Fibroblast of skin of abdomen (primary cell): ENCODE results near the gene CBLN2. TPM values are rescaled to one million over a fixed set of nuclear protein-coding genes. Genes with fewer than 3 reads are reported as not detected.
A peak's percentile ranks its signal among the peaks of the same experiment; 100 is the strongest.

Experiments
- DNase-seq: peaks from one replicate; pipeline ENCODE4 v3.0.0-alpha.2; 2013
- polyA plus RNA-seq, 2 experiments: library from polyadenylated mRNA; unstranded; fragments of 120-200 nt; gene quantifications; one replicate each; pipeline ENCODE4 v1.2.1, GENCODE V29; 2013; ENCODE audit not compliant: insufficient read length in 2 of 2

The CBLN2 gene
- polyA plus RNA-seq (2013, experiment 1 of 2; ENCODE audit: insufficient read length): not detected
- polyA plus RNA-seq (2013, experiment 2 of 2; ENCODE audit: insufficient read length): 0.07 TPM

- peak; percentile 65 for DNase-seq
Measured at GRCh38 chr18:72544092-72544886, at the start of gene CBLN2. Gene CBLN2, minus strand, starts transcription at chr18:72544342. Its CDS starts 2,182 bp downstream, at chr18:72542160.

GRCh38 chr18:72588360-72588759, 44.2 kb upstream of the CBLN2 start:
- DNase-seq: no peak

GRCh38 chr18:72584787-72585186, 40.6 kb upstream of the CBLN2 start:
- no peak for DNase-seq

- no peak for DNase-seq
Measured at GRCh38 chr18:72581976-72582375, 37.8 kb upstream of the CBLN2 start.

- DNase-seq: no peak
Measured at GRCh38 chr18:72572896-72573295, 28.8 kb upstream of the CBLN2 start.

GRCh38 chr18:72566290-72566689, 22.1 kb upstream of the CBLN2 start:
- no peak for DNase-seq

- no peak for DNase-seq
Measured at GRCh38 chr18:72555968-72556367, 11.8 kb upstream of the CBLN2 start.

GRCh38 chr18:72555101-72555500, 11.0 kb upstream of the CBLN2 start:
- no peak for DNase-seq

GRCh38 chr18:72543357-72544055, 636 bp downstream of the CBLN2 start:
- no peak for DNase-seq

GRCh38 chr18:72542984-72543356, 1.2 kb downstream of the CBLN2 start:
- no peak for DNase-seq

GRCh38 chr18:72542342-72542741, 1.8 kb downstream of the CBLN2 start:
- no peak for DNase-seq

GRCh38 chr18:72541871-72542332, 2.2 kb downstream of the CBLN2 start:
- no peak for DNase-seq

GRCh38 chr18:72539901-72540300, 4.2 kb downstream of the CBLN2 start:
- no peak for DNase-seq

- DNase-seq: no peak
Measured at GRCh38 chr18:72530622-72531021, 13.5 kb downstream of the CBLN2 start.

GRCh38 chr18:72504866-72505265, 39.3 kb downstream of the CBLN2 start:
- DNase-seq: no peak

- no peak for DNase-seq
Measured at GRCh38 chr18:72502671-72503431, 41.3 kb downstream of the CBLN2 start.

- no peak for DNase-seq
Measured at GRCh38 chr18:72492497-72492896, 51.6 kb downstream of the CBLN2 start.
